GM21381 (cell line): ENCODE measurements around the gene DYNC1H1.

Experiments used
- ATAC-seq: cut with Tn5 transposase; IDR thresholded peaks from one replicate; pipeline ENCODE4 v1.9.1; 2021; ENCODE audit warnings: mild to moderate bottlenecking, moderate library complexity; ENCODE audit not compliant: unreplicated experiment

Gene DYNC1H1

DNA sequence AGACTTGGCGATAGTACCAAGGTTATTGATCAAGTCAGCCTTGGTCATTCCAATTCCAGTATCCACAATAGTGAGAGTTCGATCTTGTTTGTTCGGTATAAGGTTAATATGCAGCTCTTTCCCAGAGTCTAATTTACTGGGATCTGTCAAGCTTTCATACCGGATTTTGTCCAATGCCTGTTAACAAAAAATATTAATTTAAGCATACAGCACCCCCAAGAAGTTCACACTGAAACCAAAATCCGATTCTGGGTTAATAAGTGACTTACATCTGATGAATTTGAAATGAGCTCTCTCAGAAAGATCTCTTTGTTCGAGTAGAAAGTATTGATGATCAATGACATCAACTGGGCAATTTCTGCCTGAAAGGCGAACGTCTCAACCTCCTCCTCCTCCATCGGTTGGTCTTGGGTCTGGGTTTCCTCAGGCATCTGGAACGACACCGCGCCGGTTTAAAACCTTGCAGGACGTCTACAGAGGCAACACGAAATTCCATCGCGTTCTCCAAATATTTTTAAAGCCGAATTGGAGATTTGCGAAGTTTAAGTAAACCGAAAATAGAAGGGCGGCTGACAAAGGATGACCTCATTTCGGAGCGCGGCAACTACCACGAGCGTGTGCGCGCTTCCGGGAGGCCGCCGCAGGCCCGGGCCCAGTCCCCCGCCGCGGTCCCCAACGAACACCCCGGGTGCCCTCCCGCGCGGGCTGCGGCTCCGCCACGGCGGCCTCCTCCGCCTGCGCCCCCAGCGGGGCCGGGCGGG, 121.8 kb downstream of the DYNC1H1 start:
- peak; percentile 22 for ATAC-seq

DNA sequence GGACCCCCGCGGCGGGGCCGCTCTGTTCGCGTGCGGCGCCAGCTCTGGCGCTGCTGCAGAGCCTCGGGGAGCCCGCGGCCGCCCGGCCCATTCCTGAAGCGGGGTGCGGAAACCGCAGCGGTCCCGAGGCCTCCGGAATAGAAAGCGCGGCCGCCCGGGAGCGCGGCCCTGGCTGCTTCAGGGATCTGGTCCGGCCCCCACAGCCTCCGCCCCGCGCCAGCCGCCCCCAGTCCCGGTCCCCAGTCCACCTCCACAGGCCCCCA, 122.3 kb downstream of the DYNC1H1 start:
- no peak for ATAC-seq

DNA sequence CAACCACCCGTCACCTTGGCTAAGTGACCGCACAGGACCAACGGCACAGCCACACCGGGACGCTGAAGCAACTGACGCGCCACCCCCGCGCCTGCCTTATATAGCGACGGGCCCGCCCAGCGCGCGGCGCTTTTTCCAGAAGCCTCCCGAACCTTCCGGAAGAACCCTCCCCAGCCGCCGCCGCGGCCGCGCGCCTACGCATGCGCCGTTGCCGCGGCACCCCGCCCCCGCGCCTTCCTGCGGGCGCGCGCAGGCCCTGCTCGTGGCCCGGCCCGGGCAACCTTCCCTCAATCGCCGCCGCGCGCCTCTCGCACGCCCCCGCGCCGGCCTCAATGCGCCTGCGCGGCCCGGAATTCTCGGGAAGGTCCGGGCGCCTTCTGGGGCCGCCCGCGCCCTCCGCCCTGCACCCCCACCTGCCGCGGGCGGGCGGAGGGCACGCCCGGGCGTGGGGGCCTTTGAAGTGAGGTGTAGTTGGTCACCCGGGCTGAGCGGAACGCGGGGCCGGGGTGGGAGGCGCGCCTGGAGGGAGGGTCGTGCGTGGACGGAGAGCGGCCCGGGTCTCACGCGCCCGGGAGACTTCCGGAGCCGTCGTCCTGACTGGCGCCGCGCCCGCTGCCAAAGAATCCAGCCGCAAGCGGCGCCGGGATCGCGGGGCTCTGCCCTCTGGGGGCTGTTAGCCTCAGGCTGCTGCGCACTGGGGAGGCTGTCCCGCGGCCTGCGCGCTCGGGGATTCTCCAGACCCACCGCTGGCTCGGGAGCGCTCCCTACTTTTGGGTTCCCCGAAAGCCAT, 122.8 kb downstream of the DYNC1H1 start, which contains the start of gene HSP90AA1:
Gene HSP90AA1, minus strand, starts transcription at position 73 of the 790 bp plus-strand sequence. CDS start 666 bp downstream, outside the sequence.
- ATAC-seq = peak; percentile 76

DNA sequence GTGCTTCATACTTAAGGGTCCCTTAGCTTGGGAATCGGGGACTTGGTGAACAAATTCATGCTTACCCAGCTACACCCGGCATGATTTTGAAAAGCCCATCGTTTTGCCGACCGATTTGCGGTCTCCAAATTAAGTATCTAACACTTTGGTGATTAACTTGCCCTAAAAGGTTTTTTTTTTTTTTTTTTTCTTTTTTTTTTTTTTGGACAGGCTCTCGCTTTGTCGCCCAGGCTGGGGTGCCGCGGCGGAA, 123.3 kb downstream of the DYNC1H1 start:
- ATAC-seq = no peak

DNA sequence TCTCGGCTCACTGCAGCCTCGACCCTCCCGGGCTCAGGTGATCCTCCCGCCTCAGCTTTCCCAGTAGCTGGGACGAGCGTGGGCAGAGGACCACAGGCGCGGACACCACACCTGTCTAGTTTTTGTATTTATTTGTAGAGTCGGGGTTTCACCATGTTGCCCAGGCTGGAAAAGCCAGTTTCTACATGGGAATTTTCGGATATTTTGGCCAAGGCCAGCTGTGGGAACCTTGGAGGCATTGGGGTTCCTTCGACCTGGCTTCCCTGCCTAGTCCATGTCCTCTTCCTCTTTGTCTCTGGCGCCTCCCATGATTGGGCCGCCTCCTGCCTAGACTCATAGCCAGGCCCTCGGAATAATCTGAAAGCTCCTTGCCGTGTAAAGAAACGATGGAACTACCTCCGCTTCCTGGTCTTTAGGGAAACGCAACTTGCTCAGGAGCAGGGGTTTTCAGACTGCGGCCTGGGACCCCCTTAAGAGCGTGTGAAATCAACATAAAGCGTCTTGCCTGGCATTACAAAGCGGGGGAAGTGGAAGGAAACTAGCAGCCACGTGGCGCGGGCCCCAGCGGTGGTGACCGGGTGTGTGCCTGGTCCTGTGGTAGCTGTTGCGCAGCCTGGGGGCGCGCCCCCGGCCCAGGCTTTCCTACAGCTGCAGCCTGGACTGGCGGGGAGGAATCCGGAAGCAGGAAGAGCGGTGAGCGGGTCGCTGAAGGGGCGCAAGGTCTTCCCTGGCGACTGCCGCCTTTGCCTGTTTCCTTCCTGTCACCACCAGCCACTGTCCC, 123.8 kb downstream of the DYNC1H1 start:
- no peak for ATAC-seq

DNA sequence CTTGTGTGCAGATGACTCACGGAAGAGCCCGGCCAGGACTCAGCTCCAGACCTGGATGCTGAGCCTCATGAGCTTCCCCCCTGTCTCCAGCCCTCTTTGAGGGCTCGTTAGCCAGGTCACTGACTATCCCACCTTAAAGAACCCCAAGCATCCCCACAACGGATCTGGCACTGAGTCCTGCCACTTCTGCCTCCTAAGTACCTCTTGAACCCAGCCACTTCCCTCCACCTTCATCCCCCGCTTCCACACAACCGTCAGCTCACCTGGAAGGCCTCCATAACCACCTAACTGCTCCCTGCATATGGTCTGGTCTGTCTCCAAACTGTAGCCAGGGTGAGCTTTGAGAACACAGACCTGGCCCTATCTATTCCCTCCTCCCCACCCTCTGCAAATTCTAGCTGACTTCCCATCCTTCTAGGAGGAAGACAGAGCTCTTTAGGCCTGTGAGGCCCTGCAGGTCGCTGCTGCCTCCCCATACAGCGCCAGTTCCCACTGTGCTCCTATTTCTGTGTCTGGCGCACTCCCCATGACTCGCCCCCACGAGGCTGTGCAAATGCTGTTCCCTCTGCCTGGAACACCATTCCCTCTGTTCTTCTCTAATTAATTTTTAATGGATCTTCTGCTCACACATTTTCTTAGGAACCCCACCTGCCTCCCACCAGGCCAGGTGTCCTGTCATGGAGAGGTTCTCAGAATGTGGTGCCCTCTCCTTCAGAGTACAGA, 125.4 kb downstream of the DYNC1H1 start:
- no peak for ATAC-seq

DNA sequence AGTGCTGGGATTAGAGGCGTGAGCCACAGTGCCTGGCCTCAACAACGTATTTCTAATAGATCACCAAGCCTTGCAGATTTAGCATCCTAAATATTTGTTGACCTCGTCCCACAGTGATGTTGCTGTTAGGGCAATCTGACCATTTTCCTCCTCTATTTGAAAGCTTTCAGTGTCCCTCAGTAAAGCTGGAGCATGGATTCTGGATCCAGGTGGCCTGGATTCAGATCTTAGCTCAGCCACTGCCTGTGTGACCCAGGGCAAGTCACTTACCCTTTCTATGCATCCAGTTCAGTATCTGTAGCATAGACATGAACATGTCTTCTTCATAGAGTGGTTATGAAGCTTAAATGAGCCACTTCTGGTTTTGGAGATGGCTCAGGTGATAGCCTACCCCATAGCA, 126.3 kb downstream of the DYNC1H1 start:
- ATAC-seq = no peak

DNA sequence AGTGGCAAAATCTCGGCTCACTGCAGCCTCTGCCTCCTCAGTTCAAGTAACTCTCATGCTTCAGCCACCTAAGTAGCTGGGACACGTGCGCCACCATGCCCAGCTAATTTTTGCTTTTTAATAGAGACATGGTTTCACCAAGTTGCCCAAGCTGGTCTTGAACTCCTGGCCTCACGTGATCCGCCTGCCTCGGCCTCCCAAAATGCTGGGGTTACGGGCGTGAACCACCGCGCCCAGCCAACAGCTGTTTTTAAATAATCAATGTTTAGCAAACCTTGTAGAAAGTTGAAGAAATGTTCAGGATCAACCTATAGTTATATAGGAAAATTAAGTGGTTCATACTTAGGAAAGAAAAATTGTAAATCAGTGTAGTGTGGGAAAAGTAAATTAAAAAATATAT, 128.4 kb downstream of the DYNC1H1 start:
- ATAC-seq = no peak

DNA sequence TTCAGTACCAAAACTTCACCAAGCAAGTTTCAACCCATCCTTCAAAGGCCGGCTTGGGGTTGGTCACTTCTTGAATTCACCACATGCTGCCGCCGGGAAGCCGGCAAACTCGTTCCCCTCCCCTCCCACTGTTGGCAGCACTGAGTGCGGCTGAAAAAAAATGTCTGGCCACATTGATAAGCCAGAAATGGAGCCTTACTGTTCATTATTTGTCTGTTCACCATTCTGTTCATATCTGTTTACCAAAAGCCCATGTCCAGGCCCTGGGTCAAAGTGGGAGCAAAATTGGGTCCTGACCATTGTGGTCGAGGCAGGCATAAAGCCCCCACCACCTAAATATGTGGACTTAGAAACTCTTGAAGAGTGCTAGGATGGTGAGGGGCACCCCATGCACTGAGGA, 129.7 kb downstream of the DYNC1H1 start:
- ATAC-seq = no peak

DNA sequence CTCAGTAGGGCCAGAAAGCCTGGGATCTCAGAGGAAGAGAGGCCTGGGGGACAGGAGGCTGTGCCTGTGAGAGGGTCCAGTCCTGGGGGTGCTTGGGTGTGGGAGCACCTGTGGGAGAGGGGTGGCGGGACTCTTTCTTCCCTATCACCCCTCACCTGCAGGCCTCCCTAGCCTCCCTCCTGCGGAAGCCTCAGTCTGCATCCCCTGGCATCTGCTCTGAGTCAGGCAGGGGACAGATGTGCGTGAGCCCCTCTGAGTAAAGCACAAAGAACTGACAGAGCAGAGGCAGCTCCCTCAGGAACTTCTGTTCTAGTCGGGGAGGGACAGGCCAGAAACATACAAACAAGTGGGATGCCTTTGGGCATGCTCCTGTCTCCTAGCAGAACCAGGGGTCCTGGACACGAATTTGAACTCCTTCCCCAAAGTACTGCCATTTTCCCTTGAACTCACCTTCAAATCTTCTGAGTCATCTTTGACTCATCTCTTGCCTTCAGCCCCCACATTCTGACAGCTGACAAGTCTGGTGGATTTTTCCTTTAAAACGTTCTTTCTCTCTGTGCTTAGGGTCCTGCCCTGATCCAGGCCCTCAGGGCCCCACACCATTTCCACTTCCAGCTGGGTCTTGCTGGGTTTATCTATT, 131.0 kb downstream of the DYNC1H1 start:
- no peak for ATAC-seq

DNA sequence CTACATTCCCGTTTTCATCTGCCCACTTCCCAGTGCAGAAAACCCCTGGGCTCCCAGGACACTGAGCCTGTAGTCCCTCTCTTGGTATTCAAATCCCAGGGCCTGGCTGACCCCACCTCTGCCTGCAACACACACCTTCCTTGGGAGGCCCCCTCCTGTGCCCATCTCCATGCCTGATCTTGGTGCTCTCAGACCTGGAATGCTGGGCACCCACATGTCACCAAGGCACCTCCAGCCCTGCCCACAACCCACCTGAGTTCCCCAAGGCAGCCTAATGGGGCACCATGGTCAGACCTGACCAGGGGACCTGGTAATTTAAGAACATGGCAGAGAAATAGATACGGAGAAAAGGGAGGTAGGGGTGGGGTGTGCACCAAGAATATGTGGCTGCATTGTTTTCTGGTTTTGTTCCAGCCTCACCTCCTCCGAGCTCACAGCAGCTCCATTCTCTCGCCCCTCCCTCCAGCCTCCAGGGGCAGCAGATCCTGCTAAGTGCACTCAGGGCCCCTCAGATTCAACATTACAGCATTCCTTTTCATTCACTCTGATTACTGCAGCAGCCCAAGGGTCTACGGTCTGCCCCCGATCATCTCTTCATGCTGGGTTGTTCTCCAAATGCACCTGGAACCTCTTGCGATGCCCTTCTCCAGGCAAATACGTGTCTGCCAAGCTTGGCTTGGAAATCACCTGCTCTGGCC, 131.6 kb downstream of the DYNC1H1 start:
- no peak for ATAC-seq

DNA sequence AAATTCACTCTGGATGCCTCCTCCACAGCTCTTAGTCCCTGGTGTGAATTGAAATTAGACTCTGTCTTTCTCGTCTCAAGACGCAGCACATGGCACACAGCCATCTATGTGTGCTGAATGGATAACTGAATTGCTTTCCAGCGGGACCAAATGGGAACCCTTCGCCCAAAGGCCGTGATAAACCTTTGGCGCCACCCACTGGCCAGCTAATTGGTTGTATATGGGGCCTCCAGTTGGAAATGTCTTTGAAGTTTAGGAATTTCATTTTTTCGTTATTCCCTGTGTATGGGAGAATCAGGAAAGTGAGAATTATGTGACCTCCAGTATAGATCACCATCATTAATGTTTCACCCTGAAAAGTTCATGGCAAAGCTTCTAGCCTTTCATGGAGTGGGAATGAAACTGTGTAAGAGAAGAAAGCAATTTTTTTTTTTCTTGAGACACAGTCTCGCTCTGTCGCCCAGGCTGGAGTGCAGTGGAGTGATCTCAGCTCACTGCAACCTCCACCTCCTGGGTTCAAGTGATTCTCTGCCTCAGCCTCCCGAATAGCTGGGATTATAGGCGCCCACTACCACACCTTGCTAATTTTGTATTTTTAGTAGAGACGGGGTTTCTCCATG, 132.3 kb downstream of the DYNC1H1 start:
- peak; percentile 64 for ATAC-seq

DNA sequence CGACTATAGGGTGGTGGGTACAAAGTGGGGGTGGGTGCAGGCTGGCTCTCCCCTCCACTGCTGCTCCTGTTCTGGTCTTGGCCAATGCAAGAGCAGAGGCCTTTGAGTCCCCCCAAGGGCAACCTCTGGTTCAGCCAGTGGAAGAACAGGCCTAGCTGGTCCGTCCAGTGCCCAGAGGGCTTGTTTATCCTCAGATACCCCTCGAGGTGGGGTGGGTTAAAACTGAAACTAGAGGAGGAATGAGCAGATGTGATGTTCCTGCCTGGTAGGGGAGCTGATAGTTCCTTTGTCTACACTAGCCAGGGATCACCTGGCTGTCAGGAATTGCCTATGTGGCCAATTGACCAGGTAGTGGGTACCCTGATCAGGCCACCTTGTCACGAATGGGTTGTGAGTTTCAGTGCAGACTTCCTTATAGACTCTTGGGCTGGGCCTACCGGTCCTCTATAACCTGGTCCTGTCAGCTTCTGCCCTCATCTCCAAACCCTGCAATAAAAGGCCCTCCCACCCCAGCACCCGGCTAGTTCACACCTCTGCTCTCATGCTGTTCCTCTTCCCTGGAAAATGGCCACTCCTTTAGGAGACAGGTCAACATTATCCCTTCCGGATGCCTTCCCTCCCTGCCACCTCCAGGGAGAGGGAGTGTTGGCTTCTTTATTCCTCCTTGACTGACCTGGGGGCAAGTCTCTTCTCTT, 133.2 kb downstream of the DYNC1H1 start:
- no peak for ATAC-seq

DNA sequence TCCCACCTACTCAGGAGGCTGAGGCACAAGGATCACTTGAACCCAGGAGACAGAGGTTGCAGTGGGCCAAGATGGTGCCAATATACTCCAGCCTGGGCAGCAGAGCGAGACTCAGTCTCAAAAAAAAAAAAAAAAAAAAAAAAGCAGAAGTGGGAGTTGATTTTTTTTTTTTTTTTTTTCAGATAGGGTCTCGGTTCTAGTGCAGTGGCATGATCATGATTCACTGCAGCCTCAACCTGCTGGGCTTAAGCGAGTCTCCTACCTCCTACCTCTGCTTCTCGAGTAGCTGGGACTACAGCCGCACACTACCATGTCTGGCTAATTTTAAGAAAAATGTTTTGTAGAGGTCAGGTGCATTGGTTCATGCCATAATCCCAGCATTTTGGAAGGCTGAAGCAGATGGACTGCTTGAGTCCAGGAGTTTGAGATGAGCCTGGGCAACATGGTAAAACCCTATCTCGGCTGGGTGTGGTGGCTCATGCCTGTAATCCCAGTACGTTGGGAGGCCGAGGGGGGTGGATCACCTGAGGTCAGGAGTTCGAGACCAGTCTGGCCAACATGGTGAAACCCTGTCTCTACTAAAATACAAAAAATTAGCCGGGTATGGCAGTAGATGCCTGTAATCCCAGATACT, 138.8 kb downstream of the DYNC1H1 start:
- ATAC-seq = no peak

DNA sequence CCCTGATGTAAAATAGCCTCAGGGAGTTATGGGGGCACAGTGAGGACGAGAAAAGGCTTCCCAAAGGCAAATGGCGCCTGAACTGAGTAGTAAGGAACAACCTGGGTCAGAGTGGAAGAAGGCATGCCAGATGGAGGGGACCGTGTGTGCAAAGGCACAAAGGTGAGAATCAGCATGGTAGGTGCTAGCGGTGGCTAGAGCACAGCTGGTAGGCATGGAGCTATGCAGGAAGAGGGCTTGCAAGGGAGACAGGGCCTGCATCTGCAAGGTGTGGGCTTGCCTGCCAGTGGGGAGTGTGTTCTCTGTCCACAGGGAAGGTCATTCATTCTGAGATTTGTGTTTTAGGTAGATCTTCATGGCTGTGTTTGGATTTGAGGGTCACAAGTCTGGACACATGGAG, 141.0 kb downstream of the DYNC1H1 start:
- no peak for ATAC-seq
